ENCODE data around the gene PPP2R3A. TPM values are rescaled to one million over a fixed set of nuclear protein-coding genes. Genes with fewer than 3 reads are reported as not detected.

PPP2R3A gene
- total RNA-seq, 2 donors from 2014 or later, result 11.2 to 22.4 TPM

- no peaks in the 10 kb centered on the region for H3K27me3 ChIP-seq
- DNase-seq (peak; percentile 14 to 42 (median 29)), ATAC-seq (no peak)
- H3K4me3 ChIP-seq, result peak overlapping the region; percentile 68 to 94
- H3K27ac ChIP-seq, result peak overlapping the region; percentile 98 to 99 (median 98)
- no peak for TF ChIP-seq CTCF (IDR thresholded peaks at IDR 0.05)
- TF ChIP-seq POLR2A (IDR thresholded peaks at IDR 0.05), result no peak
- intact Hi-C loops (cut with DNase I), result no loop called here
- no peaks in the 10 kb centered on the region for H3K9me3 ChIP-seq
- no peaks in the 10 kb centered on the region for H3K36me3 ChIP-seq (replicated peaks in 1 of 2; ENCODE audit: insufficient read depth in 1 of 2, low read depth in 2 of 2)
- peaks cover 48% of the 10 kb centered on the region for H3K4me1 ChIP-seq
- WGBS, 2 donors, result 0 to 1% methylated on average over 47 of the region's 47 CpGs
These were observed 229.1 kb downstream of the PPP2R3A start for GRCh38 chr3:136194409-136195257.

- H3K4me3 ChIP-seq, result peak overlapping the region; percentile 68 to 94
- TF ChIP-seq POLR2A (IDR thresholded peaks at IDR 0.05) (peak in 2 of 3 donors; percentile 15 to 55), CTCF (IDR thresholded peaks at IDR 0.05) (no peak)
- ATAC-seq, result peak; percentile 47
- H3K9me3 ChIP-seq, result no peaks in the 10 kb centered on the region
- H3K36me3 ChIP-seq (replicated peaks in 1 of 2; ENCODE audit: insufficient read depth in 1 of 2, low read depth in 2 of 2), result no peaks in the 10 kb centered on the region
- intact Hi-C loops (cut with DNase I), result no loop called here
- H3K27ac ChIP-seq, result peak overlapping the region; percentile 98 to 99 (median 98)
- H3K27me3 ChIP-seq, result no peaks in the 10 kb centered on the region
- peaks cover 41% of the 10 kb centered on the region for H3K4me1 ChIP-seq
- WGBS, 2 donors, result 1% methylated on average over 84 of the region's 103 CpGs; no CpG with 5 or more reads in 1 of the 2 donors
- peak; percentile 69 to 78 (median 74) for DNase-seq
These were observed 229.9 kb downstream of the PPP2R3A start for GRCh38 chr3:136195258-136196063.

GRCh38 chr3:136196064-136196400 is 230.5 kb downstream of the PPP2R3A start, which contains the start of gene MSL2:
MSL2 (minus strand) TSS chr3:136196335; CDS start chr3:136195113, 1,222 bp downstream.
- Histone ChIP-seq H3K9me3 (no peaks in the 10 kb centered on the region), H3K27ac (peak within 1 kb of the TSS; percentile 98 to 99 (median 98)), H3K4me3 (peak within 1 kb of the TSS; percentile 68 to 94), H3K27me3 (no peaks in the 10 kb centered on the region), H3K36me3 (replicated peaks in 1 of 2; ENCODE audit: insufficient read depth in 1 of 2, low read depth in 2 of 2) (no peaks in the 10 kb centered on the region), H3K4me1 (peaks cover 36% of the 10 kb centered on the region)
- intact Hi-C loops (cut with DNase I), result no loop called here
- peak in 1 of 3 donors; percentile 27 for TF ChIP-seq POLR2A (IDR thresholded peaks at IDR 0.05)
- no peak for TF ChIP-seq CTCF (IDR thresholded peaks at IDR 0.05)
- DNase-seq (peak in 1 of 4 donors; percentile 79), ATAC-seq (peak; percentile 50)
- WGBS, 2 donors, result 1% methylated on average over 13 to 30 of the region's 37 CpGs

GRCh38 chr3:136196401-136197158 is 231.1 kb downstream of the PPP2R3A start:
- WGBS, 2 donors, result 0% methylated on average over 22 to 64 of the region's 64 CpGs
- intact Hi-C loops (cut with DNase I), result no loop called here
- H3K27ac ChIP-seq, result peak overlapping the region; percentile 98 to 99 (median 98)
- H3K9me3 ChIP-seq, result no peaks in the 10 kb centered on the region
- no peaks in the 10 kb centered on the region for H3K36me3 ChIP-seq (replicated peaks in 1 of 2; ENCODE audit: insufficient read depth in 1 of 2, low read depth in 2 of 2)
- no peaks in the 10 kb centered on the region for H3K27me3 ChIP-seq
- ATAC-seq (peak; percentile 86), DNase-seq (peak; percentile 99)
- H3K4me3 ChIP-seq, result peak overlapping the region; percentile 68 to 94
- H3K4me1 ChIP-seq, result peaks cover 31% of the 10 kb centered on the region
- TF ChIP-seq CTCF (IDR thresholded peaks at IDR 0.05), result peak in 4 of 7 experiments; percentile 6 to 21 (median 12)
- TF ChIP-seq POLR2A (IDR thresholded peaks at IDR 0.05), result peak; percentile 83 to 95 (median 93)

All from body of pancreas (tissue), 4 donors.